Fibroblast of the aortic adventitia (primary cell): Measurements from ENCODE around the gene TSPAN18. TPM values are rescaled to one million over a fixed set of nuclear protein-coding genes. Genes with fewer than 3 reads are reported as not detected.

Experiments used
- DNase-seq: peaks from one replicate; pipeline ENCODE4 v3.0.0-alpha.2; 2010; ENCODE audit warnings: low read depth
- H3K4me3 ChIP-seq: 2 replicates; pipeline ENCODE4 v1.5.1; 2011; ENCODE audit warnings: low read depth, mild to moderate bottlenecking, control low read depth, low read length, moderate library complexity
- total RNA-seq: library from RNA; depleted of rRNA; stranded (reverse); fragments of >200 nt; gene quantifications from 2 replicates; pipeline ENCODE4 v1.2.3, GENCODE V29; 2012; ENCODE audit warnings: low replicate concordance
- TF ChIP-seq, protein P1 (sequence below): IDR thresholded peaks from 2 replicates; pipeline ENCODE4 v1.5.1; 2011; ENCODE audit warnings: mild to moderate bottlenecking, low read length, control low read depth, inconsistent platforms; ENCODE audit not compliant: insufficient read depth

TSPAN18 gene
- total RNA-seq, 1 donor, result under 0.01 TPM

DNA sequence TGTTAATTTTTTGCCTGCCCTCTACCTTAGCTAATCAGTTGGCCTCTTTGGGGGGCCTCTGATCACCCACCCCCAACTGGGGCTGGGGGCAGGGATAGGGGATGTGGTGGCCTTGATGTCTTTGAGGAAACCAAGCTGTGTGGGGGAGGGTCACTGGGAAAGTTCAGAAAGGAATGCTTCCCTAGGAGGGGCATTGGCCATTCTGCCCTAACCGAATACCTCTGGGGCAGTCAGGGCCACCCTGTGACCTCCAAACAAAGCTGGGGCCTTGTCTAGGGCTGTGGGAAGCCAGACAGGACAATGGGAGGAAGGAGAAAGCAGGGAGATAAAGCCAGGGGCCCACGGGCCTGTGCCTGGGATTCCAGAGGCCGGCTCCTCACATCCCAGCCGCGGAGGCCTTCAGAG, 97.5 kb downstream of the TSPAN18 start:
- H3K4me3 ChIP-seq, result no peak overlapping the region
- no peak for DNase-seq
- TF ChIP-seq, protein P1, sequence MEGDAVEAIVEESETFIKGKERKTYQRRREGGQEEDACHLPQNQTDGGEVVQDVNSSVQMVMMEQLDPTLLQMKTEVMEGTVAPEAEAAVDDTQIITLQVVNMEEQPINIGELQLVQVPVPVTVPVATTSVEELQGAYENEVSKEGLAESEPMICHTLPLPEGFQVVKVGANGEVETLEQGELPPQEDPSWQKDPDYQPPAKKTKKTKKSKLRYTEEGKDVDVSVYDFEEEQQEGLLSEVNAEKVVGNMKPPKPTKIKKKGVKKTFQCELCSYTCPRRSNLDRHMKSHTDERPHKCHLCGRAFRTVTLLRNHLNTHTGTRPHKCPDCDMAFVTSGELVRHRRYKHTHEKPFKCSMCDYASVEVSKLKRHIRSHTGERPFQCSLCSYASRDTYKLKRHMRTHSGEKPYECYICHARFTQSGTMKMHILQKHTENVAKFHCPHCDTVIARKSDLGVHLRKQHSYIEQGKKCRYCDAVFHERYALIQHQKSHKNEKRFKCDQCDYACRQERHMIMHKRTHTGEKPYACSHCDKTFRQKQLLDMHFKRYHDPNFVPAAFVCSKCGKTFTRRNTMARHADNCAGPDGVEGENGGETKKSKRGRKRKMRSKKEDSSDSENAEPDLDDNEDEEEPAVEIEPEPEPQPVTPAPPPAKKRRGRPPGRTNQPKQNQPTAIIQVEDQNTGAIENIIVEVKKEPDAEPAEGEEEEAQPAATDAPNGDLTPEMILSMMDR, result no peak

DNA sequence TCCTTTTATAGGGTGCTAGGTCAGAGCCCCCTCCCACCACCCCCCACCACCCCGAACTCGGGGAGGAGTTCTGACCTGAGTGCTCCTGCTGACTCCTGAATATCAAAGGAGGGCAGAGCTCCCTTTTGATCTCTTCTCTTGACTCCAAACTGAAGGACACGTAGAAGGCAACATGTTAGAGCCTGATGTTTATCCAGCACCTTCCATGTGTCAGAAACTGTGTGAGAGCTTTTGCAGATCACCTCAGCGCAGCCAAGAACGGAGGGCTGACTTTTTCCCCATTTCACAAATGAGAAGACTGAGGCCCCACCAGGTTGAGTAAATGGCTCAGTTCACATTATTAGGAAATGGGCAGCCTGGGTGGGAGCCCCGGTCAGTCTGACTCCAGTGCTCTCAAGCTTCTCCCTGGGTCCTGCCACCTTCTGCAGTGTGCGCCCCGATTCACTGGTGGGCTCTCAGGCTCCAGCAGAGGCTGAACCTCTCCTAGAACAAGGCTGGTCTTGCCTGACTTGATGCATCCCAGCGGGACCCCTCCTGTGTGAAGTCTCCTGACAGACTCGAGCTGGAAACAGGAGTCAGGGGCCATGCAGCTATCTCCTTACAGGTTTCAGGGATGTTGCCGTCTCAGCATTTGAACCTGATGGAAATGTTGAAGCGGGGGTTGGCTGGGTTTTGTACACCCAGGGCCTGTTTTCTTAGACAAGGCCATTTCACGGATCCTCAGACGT, 98.5 kb downstream of the TSPAN18 start:
- H3K4me3 ChIP-seq, result no peak overlapping the region
- TF ChIP-seq, protein P1, result no peak
- DNase-seq, result no peak

DNA sequence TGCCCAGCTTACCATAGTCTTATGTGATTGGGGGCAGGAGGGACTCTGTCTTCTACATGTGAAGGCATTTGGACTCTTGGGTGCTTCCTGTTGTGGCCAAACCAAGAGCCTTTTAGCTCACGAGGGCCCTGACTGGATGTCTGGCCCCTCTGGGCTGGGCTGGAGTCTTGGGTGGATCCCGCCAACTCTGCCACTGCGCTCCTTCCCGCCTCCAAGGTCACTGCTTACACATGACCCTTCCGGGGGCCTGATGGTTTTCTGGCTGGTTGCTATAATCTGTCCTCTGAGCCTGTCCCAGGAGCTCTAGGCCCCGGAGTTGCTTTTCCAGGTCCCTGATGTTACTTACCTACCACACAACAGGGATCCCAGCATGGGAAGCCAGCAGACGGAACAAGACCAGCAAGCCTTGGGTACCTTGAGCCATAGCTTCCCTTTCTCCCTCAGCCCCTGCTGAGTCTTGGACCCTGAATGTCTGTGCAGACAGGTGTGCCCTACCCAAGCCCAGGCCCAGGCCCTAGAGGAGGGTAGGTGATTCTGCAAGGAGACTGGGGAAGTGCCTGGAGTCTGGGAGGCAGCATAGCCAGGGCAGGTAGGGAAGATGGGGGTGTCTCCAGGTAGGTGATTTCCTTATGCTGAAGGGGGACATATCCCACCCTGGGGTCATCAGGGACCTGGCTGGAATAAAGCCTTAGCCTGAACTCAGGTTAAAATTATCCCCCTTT, 100.3 kb downstream of the TSPAN18 start:
- no peak for DNase-seq
- no peak overlapping the region for H3K4me3 ChIP-seq
- TF ChIP-seq, protein P1, result no peak

DNA sequence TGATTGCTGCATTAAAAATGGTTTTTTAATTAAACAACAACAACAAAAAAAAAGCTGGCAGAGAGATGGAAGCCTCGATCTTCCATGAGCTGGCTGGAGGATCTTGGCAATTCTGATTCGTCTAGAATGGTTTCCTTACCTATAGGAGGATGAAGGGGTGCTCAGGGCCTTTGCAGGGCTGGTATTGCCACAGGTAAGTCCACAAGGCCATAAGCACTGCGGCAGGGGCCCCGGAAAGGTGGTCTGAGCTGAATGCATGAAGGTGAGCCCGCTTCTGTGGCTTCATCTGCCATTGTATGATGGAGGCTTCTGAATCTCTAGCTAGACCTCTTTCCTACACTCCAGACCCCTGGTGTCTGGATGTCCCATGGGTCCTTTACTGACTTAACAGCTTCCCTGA, 101.5 kb downstream of the TSPAN18 start:
- no peak for DNase-seq
- TF ChIP-seq, protein P1, result no peak
- H3K4me3 ChIP-seq, result no peak overlapping the region

DNA sequence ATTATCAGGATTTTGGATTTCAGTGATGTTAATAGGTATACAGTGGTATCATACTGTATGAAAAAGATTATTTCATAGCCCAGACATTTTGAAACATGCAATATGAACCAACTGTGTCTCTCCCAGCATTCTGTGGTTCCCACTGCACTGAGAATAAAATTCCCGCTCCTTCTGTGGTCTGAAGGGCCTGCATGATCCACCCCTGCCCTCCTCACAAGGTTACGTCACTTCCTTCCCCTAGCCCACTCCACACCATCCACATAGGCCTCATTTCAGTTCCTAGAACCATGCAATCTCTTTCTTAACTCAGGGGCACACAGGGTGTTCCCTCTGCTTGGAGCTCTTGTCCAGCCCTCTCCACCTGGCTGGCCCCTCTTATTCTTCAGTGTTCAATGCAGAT, 103.1 kb downstream of the TSPAN18 start:
- no peak overlapping the region for H3K4me3 ChIP-seq
- DNase-seq, result no peak
- TF ChIP-seq, protein P1, result no peak

DNA sequence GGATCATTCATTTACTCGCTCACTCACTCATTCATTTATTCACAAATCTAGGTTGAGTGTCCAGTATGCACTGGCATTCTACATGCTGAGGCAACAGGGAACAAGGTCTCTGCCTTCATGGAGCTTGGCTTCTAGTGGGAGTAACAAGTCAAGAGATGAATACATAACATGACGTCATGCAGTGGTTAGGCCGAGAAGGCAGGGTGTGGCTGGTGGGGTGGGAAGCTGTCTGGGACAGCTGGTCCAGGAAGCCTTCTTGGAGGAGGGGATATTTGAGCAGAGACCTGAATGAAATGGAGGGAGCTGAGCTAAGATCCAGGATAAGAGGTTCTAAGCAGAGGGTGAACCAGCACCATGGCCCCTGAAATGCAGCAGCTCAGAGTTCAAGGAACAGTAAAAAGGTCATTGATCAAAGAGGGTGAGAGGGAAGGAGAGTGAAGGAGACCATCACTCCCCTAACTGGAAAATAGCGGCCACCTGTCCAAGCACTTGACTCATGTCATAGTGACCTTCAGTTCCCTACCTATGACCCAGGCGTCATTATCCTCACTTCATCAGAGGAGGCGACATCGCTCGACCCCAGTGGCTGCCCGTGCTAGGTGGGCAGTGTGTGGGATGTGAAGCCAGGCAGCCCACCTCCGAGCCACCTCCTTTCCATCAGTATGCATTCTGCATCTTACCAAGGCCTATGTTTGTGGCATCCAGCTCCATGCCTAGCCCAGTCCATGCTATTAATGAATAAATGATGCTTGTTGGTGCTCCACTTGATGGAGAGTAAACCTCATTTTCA, 105.0 kb downstream of the TSPAN18 start:
- DNase-seq, result no peak
- H3K4me3 ChIP-seq, result no peak overlapping the region
- TF ChIP-seq, protein P1, result no peak
